Upper lobe of right lung (tissue), 1 donor: ENCODE measurements around the gene OR6X1. TPM values are rescaled to one million over a fixed set of nuclear protein-coding genes. Genes with fewer than 3 reads are reported as not detected.

Experiments used
- ATAC-seq: fragments of 200-7000 bp; cut with Tn5 transposase; one replicate; pipeline ENCODE4 v1.9.1; 2020; ENCODE audit warnings: mild to moderate bottlenecking, moderate library complexity
- DNase-seq: peaks from one replicate; pipeline ENCODE4 v3.0.0-alpha.2; 2020
- H3K27ac ChIP-seq: fragments of 200-600 bp; one replicate; pipeline ENCODE4 v1.8.0; 2022
- H3K27me3 ChIP-seq: fragments of 200-600 bp; one replicate; pipeline ENCODE4 v1.8.0; 2022; ENCODE audit warnings: mild to moderate bottlenecking
- H3K36me3 ChIP-seq: fragments of 200-600 bp; one replicate; pipeline ENCODE4 v1.8.0; 2022
- H3K4me1 ChIP-seq: fragments of 200-600 bp; one replicate; pipeline ENCODE4 v1.8.0; 2022
- H3K4me3 ChIP-seq: fragments of 200-600 bp; one replicate; pipeline ENCODE4 v1.8.0; 2022; ENCODE audit warnings: mild to moderate bottlenecking
- H3K9me3 ChIP-seq: fragments of 200-600 bp; one replicate; pipeline ENCODE4 v1.8.0; 2022
- intact Hi-C: fragments of 100-400 bp; cut with DNase I; formaldehyde crosslinking; loops from one replicate; pipeline ENCODE4 v1.11.0; 2022
- total RNA-seq: library from RNA; stranded (reverse); fragmentation: NEBNext Ultra II Directional; extraction: Animal tissue kit (Norgen Biotek cat#: 25700); gene quantifications from one replicate; pipeline ENCODE4 v1.2.1, GENCODE V29; 2021
- TF ChIP-seq, protein P1 (sequence below): fragments of 200-600 bp; IDR thresholded peaks from one replicate; pipeline ENCODE4 v1.8.0; 2022; ENCODE audit warnings: antibody characterized with exemption
- donor health status: DM: no; HTN: yes; CAD: no; lungs with severe emphysema.

OR6X1 gene
- total RNA-seq, 1 donor from 2014 or later: not detected

DNA sequence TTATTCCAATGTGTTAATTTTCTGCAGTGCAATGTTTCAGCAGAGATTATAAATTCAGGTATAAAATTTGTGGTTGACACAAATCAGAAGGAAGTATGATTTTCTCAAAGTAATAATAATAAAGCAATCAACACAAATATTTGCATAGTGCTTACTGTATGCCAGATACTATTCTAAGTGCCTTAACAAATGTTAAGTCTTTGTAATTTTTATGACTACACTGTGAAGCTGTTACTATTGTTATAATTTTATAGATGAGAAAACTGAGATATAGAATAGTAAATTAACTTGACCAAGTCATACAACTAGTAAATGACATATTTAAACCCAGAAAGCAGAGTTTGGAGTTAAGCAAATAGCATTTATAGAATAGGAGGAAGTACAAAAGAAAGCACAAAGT, 16.4 kb upstream of the OR6X1 start:
- H3K36me3 ChIP-seq: no peaks in the 10 kb centered on the region
- no peaks in the 10 kb centered on the region for H3K9me3 ChIP-seq
- H3K4me1 ChIP-seq: no peaks in the 10 kb centered on the region
- no peak overlapping the region for H3K4me3 ChIP-seq
- DNase-seq (no peak), ATAC-seq (no peak)
- H3K27me3 ChIP-seq: no peaks in the 10 kb centered on the region
- TF ChIP-seq, protein P1, sequence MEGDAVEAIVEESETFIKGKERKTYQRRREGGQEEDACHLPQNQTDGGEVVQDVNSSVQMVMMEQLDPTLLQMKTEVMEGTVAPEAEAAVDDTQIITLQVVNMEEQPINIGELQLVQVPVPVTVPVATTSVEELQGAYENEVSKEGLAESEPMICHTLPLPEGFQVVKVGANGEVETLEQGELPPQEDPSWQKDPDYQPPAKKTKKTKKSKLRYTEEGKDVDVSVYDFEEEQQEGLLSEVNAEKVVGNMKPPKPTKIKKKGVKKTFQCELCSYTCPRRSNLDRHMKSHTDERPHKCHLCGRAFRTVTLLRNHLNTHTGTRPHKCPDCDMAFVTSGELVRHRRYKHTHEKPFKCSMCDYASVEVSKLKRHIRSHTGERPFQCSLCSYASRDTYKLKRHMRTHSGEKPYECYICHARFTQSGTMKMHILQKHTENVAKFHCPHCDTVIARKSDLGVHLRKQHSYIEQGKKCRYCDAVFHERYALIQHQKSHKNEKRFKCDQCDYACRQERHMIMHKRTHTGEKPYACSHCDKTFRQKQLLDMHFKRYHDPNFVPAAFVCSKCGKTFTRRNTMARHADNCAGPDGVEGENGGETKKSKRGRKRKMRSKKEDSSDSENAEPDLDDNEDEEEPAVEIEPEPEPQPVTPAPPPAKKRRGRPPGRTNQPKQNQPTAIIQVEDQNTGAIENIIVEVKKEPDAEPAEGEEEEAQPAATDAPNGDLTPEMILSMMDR: no peak
- no peak overlapping the region for H3K27ac ChIP-seq
- intact Hi-C loops: no loop called here

DNA sequence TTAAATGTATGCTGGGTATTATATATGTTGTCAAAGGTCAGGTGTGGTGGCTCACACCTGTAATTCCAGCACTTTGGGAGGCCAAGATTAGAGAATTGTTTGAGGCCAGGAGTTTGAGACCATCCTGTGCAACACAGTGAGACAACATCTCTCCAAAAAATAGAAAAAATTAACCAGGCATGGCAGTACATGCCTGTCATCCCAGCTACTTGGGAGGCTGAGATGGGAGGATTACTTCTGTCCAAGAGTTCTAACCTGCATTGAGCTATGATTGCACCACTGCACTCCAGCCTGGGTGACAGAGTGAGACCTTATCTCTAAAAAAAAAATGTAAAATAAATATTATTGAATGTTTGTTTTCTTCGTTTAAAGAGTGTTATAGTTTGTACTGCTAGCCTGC, 11.3 kb upstream of the OR6X1 start:
- ATAC-seq (no peak), DNase-seq (no peak)
- H3K27me3 ChIP-seq: no peaks in the 10 kb centered on the region
- intact Hi-C loops: no loop called here
- H3K36me3 ChIP-seq: no peaks in the 10 kb centered on the region
- no peak overlapping the region for H3K27ac ChIP-seq
- no peaks in the 10 kb centered on the region for H3K4me1 ChIP-seq
- H3K9me3 ChIP-seq: no peaks in the 10 kb centered on the region
- TF ChIP-seq, protein P1: no peak
- H3K4me3 ChIP-seq: no peak overlapping the region

DNA sequence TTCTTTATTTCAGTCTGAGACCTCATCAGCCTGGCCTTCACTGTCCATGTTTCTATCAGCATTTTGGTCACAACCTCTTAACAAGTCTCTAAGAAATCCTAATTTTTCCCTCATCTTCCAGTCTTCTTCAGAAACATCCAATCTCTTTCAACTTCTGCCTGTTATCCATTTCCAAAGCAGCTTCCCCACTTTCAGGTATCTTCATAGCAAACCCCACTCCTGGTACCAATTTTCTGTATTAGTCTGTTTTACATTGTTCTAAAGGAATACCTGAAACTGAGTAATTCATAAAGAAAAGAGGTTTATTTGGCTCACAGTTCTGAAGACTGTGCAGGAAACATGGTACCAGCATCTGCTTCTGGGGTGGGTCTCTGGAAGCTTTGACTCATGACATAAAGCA, 8.1 kb upstream of the OR6X1 start:
- DNase-seq: no peak
- TF ChIP-seq, protein P1: no peak
- Histone ChIP-seq H3K27ac (no peak overlapping the region), H3K27me3 (no peaks in the 10 kb centered on the region), H3K4me1 (no peaks in the 10 kb centered on the region), H3K9me3 (no peaks in the 10 kb centered on the region), H3K4me3 (no peak overlapping the region), H3K36me3 (no peaks in the 10 kb centered on the region)
- intact Hi-C loops: no loop called here
- ATAC-seq: no peak

DNA sequence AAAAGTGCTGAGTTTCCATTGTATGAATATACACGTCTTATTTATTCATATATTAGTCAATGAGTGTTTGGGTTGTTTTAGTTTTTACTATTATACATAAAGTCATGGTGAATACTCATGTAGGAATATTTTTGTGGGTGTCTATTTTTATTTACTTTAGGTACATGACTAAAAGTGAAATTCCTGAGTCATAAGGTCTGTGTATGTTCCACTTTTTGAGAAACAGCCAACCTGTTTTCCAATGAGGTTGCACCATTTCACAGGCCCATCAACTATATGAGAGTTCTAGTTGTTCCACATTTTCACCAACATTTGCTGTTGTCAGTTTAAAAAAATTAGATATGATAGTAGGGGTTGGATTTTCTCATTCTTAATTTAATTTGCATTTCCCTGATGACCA, 6.6 kb upstream of the OR6X1 start:
- Histone ChIP-seq H3K36me3 (no peaks in the 10 kb centered on the region), H3K9me3 (no peaks in the 10 kb centered on the region), H3K4me1 (no peaks in the 10 kb centered on the region), H3K27me3 (no peaks in the 10 kb centered on the region), H3K27ac (no peak overlapping the region), H3K4me3 (no peak overlapping the region)
- TF ChIP-seq, protein P1: no peak
- intact Hi-C loops: no loop called here
- DNase-seq (no peak), ATAC-seq (no peak)

DNA sequence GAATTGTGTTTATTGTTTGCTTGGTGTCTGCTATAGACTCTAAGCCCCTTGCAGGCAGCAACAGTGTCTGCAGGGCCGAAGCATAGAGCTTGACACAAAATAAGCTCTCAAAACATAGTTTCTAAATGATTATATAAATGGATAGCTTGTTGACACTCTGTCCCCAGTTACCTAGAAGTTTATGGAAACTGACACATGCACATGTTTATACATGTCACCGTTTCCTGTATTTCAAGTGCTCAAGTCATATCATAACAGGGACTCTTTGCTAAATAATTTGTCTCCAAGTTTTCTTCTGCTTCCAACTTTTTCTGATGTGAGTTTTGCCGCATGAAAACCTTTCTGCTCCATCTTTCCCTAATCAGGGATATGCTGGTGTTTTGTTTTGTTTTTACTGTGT, 3.7 kb upstream of the OR6X1 start:
- H3K4me3 ChIP-seq: no peak overlapping the region
- TF ChIP-seq, protein P1: no peak
- no peak overlapping the region for H3K27ac ChIP-seq
- no peaks in the 10 kb centered on the region for H3K9me3 ChIP-seq
- no peak for DNase-seq
- no peaks in the 10 kb centered on the region for H3K4me1 ChIP-seq
- intact Hi-C loops: no loop called here
- no peak for ATAC-seq
- no peaks in the 10 kb centered on the region for H3K36me3 ChIP-seq
- H3K27me3 ChIP-seq: no peaks in the 10 kb centered on the region

DNA sequence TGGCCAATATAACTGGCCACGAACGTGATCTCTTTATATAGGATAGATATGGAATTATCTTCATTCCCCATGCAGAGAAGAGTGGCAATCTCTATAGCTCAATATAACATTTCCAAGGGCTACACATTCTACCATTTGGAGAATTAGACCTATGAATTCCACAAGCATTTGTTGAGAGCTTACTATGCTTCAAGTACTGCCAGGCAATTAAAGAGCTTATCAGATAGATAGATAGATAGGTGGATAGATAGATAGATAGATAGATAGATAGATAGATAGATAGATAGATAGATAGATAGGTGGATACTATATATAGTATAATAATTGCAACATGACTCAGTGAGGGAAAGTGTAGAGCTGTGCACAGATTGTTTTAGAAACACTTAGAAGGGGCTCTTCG, 1.5 kb upstream of the OR6X1 start:
- Histone ChIP-seq H3K4me1 (no peaks in the 10 kb centered on the region), H3K36me3 (no peaks in the 10 kb centered on the region), H3K4me3 (no peak overlapping the region), H3K27me3 (no peaks in the 10 kb centered on the region), H3K27ac (no peak overlapping the region), H3K9me3 (no peaks in the 10 kb centered on the region)
- TF ChIP-seq, protein P1: no peak
- DNase-seq (no peak), ATAC-seq (no peak)
- intact Hi-C loops: no loop called here
